ENCODE results near the gene RORB.

The RORB gene

DNA sequence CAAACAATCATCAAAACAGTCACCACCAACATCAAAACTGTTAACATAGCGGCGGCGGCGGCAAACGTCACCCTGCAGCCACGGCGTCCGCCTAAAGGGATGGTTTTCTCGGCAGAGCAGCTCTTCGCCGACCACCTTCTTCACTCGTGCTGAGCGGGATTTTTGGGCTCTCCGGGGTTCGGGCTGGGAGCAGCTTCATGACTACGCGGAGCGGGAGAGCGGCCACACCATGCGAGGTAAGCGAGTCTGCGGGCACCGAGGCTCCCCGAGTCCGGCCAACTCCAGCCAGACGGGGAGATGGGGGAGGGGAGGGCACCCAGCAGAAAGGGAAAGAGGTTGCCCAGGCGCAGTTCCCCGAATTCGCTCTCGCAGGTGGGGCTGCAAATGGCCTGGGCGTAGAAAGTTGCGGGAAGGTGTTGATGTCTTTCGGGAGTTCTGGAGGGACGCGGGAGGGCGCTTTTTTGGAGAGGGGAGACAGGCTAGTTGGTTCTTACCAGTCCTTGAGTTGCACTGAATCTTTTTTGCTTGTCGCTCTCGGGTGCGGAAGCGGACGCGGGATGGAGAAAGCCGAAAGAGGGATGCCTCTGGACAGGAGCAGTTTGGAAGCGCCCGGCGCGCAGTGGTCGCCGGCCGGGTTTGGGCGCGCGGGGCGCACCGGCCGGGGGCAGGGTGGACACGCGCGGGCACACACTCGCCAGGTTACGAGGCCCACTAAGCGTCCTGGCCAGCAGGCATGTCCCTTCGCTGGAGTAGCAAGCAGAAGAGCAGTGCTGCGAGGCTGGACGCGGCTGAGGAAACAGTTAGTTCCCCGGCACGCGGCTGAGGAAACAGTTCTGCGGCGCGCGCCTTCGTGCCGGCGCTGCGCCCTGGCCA, 849 bp downstream of the RORB start:
- H3K36me3 Mint-ChIP-seq (ENCODE audit: low read depth): no peaks in the 10 kb centered on the region
- H3K27ac Mint-ChIP-seq: no peak overlapping the region
- no peaks in the 10 kb centered on the region for H3K9me3 Mint-ChIP-seq
- H3K4me3 Mint-ChIP-seq: peak overlapping the region; percentile 82 to 91 (median 88)
- peaks cover 96% of the 10 kb centered on the region for H3K27me3 Mint-ChIP-seq (ENCODE audit: low read depth)
- TF ChIP-seq, protein P1, sequence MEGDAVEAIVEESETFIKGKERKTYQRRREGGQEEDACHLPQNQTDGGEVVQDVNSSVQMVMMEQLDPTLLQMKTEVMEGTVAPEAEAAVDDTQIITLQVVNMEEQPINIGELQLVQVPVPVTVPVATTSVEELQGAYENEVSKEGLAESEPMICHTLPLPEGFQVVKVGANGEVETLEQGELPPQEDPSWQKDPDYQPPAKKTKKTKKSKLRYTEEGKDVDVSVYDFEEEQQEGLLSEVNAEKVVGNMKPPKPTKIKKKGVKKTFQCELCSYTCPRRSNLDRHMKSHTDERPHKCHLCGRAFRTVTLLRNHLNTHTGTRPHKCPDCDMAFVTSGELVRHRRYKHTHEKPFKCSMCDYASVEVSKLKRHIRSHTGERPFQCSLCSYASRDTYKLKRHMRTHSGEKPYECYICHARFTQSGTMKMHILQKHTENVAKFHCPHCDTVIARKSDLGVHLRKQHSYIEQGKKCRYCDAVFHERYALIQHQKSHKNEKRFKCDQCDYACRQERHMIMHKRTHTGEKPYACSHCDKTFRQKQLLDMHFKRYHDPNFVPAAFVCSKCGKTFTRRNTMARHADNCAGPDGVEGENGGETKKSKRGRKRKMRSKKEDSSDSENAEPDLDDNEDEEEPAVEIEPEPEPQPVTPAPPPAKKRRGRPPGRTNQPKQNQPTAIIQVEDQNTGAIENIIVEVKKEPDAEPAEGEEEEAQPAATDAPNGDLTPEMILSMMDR (IDR thresholded peaks at IDR 0.05; ENCODE audit: unreplicated experiment in 3 of 3): no peak
- peaks cover 29% of the 10 kb centered on the region for H3K4me1 Mint-ChIP-seq

DNA sequence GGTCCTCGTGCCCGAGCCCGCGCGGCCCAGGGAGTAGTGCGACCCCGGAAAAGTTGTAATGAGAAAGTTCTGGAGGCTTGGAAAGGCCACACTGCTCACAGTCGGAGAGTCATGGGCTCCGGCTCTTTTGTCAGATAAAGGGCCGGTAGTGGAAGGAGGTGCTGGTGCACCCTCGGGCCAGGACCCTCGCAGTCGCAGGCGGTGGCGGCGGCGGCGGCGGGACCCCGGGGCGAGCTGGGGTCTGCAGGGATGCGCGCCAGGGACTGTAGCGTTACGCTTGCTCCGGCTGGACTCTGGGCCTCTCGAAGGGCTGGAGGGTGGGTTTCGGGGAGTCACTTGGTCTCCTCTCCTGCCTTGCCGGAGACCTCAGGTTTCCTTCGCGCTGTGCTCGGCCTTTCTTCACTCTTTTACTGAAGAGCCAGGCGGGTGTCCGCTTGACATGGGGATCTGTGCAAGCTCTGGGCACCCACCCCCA, 1.5 kb downstream of the RORB start:
- Mint-ChIP-seq H3K4me1 (peaks cover 29% of the 10 kb centered on the region), H3K27me3 (ENCODE audit: low read depth) (peaks cover 96% of the 10 kb centered on the region), H3K36me3 (ENCODE audit: low read depth) (no peaks in the 10 kb centered on the region), H3K27ac (no peak overlapping the region), H3K4me3 (peak overlapping the region; percentile 83 to 91 (median 88)), H3K9me3 (no peaks in the 10 kb centered on the region)
- TF ChIP-seq, protein P1 (IDR thresholded peaks at IDR 0.05; ENCODE audit: unreplicated experiment in 3 of 3): no peak

DNA sequence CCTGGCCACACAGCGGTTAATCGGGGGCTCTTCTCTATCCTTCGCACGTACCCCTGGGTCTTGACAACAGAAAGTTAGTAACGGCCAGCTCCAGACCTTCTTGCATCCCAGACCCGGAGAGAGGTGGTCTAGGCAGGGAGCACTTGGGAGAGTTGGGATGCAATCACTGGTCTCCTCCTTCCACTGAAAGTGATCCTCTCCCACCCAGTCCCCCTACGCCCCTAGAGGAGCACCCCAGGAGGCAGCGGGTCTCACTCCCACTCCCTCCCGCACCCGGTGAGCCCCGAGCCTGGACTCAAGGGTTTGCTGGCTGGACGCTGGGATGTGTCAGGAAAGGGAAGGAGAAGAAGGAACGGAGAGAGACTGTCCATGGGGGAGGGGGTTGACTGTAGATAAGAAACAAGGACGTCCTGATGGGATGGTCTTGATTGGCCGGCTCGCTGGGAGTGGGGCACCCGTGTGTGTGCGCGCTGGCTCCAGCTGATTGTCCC, 2.0 kb downstream of the RORB start:
- no peaks in the 10 kb centered on the region for H3K36me3 Mint-ChIP-seq (ENCODE audit: low read depth)
- TF ChIP-seq, protein P1 (IDR thresholded peaks at IDR 0.05; ENCODE audit: unreplicated experiment in 3 of 3): no peak
- peaks cover 29% of the 10 kb centered on the region for H3K4me1 Mint-ChIP-seq
- H3K4me3 Mint-ChIP-seq: peak overlapping the region; percentile 83 to 88 (median 87)
- no peak overlapping the region for H3K27ac Mint-ChIP-seq
- peaks cover 96% of the 10 kb centered on the region for H3K27me3 Mint-ChIP-seq (ENCODE audit: low read depth)
- H3K9me3 Mint-ChIP-seq: no peaks in the 10 kb centered on the region

DNA sequence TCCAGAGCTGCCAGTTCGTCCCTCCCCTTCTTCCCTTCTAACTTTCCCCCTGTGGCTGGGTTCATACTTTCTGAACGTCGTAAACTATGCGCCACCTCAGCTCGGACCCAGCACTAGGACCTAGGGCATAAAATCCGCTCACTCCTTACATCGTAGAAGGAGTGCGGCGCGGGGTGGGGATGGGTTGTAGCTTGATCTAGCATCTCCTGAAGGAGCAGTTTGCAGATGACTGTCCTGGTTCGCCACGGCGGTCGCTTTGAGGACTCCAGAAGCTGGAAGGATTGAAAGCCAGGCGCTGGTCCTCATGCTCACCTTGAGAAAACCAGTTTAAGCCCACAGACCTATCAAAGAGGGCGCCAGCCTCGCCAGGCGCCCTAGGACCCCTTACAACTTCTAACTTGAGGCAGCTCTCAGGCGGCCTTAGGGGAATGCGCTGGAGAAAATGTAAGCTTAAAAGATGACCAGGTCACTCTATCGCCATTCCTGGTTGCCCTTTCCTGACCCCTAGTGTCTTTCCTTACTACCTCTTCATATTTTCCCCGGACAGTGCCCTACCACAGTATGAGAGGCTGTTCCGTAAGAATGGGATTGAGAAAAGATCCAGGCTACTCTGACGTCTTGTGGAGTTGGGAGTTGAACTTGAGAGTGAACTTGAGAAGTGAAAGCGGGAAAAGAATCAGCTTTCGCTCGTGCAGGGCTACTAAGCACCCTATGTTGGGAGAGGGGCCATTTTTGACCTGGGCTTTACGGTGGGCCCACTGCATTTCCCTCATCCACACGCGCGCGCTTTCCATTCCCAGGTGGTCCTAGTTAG, 2.8 kb downstream of the RORB start:
- Mint-ChIP-seq H3K4me3 (peak overlapping the region; percentile 83 to 88 (median 87)), H3K4me1 (peaks cover 29% of the 10 kb centered on the region), H3K9me3 (no peaks in the 10 kb centered on the region), H3K27ac (no peak overlapping the region), H3K36me3 (ENCODE audit: low read depth) (no peaks in the 10 kb centered on the region), H3K27me3 (ENCODE audit: low read depth) (peaks cover 93% of the 10 kb centered on the region)
- TF ChIP-seq, protein P1 (IDR thresholded peaks at IDR 0.05; ENCODE audit: unreplicated experiment in 3 of 3): no peak

DNA sequence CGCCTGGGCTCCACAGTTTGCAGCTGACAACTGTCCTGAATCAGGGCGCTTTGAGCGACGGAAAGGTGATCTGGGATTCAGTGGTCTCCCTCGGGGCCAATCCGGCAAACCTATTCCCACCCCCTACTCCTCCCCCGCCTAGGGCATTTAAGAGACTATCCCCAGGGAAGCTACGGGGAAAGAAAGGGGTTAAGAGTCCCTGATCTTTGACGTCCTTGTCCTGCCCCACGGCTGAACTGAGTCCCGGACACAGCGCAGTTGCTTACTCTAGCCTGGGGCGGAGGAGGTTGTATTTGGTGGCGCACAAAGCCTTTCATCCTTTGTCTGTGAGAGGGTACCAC, 3.4 kb downstream of the RORB start:
- peaks cover 93% of the 10 kb centered on the region for H3K27me3 Mint-ChIP-seq (ENCODE audit: low read depth)
- H3K9me3 Mint-ChIP-seq: no peaks in the 10 kb centered on the region
- TF ChIP-seq, protein P1 (IDR thresholded peaks at IDR 0.05; ENCODE audit: unreplicated experiment in 3 of 3): no peak
- H3K36me3 Mint-ChIP-seq (ENCODE audit: low read depth): no peaks in the 10 kb centered on the region
- H3K4me1 Mint-ChIP-seq: peaks cover 29% of the 10 kb centered on the region
- H3K27ac Mint-ChIP-seq: no peak overlapping the region
- H3K4me3 Mint-ChIP-seq: peak overlapping the region; percentile 83 to 88 (median 87)
